ENCODE measurements around the gene KIRREL3.

Gene KIRREL3

DNA sequence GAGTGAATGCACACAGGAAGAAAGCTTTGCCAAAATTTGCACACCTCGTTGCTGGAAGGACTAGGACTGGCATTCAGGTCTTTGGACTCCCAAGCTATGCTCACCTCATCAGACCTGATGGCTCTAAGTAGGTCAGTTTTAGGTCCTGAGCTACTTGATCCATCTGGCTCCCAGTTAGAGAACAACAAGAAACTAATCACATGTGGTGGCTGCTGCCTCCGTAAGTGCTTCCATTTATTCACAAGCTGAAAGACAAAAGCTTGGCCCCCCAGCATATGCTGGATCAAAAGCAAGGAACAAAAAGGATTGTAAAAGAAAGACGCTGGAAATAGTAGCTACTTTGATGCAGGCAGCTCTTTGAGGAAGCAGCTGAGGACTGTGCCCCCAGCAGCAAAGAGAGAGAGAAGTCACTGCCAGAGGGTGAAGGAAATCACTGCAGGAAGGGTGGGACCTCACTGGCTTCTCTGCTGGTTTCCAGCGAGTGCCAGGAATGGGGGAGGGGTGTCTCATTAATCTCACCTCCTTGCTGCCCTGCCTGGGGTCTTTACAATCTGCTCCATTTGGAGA, 268.9 kb downstream of the KIRREL3 start:
- no peak overlapping the region for H3K9ac ChIP-seq (ENCODE audit: low read depth in 1 of 2, low read length in 2 of 2)
- H3K27me3 ChIP-seq (ENCODE audit: control insufficient read depth in 2 of 2, insufficient read depth in 2 of 2, low read length in 2 of 2), result no peaks in the 10 kb centered on the region
- no peak overlapping the region for H3K4me3 ChIP-seq (ENCODE audit: low read length in 2 of 2)
- no peak overlapping the region for H3K27ac ChIP-seq (ENCODE audit: low read depth in 2 of 2, low read length in 2 of 2)
- no peaks in the 10 kb centered on the region for H3K9me3 ChIP-seq (ENCODE audit: control insufficient read depth in 2 of 2, low read length in 2 of 2)
- H3K4me1 ChIP-seq (ENCODE audit: control insufficient read depth in 2 of 2, insufficient read depth in 2 of 2, low read length in 2 of 2), result no peaks in the 10 kb centered on the region
- no peaks in the 10 kb centered on the region for H3K36me3 ChIP-seq (ENCODE audit: control insufficient read depth in 2 of 2, insufficient read depth in 2 of 2, low read length in 2 of 2)

- H3K27ac ChIP-seq (ENCODE audit: low read depth in 2 of 2, low read length in 2 of 2), result no peak overlapping the region
Measured at GRCh38 chr11:126727381-126727780, 273.2 kb downstream of the KIRREL3 start.

GRCh38 chr11:126725521-126725920, 275.0 kb downstream of the KIRREL3 start:
- no peaks in the 10 kb centered on the region for H3K27me3 ChIP-seq (ENCODE audit: control insufficient read depth in 2 of 2, insufficient read depth in 2 of 2, low read length in 2 of 2)
- H3K4me1 ChIP-seq (ENCODE audit: control insufficient read depth in 2 of 2, insufficient read depth in 2 of 2, low read length in 2 of 2), result no peaks in the 10 kb centered on the region
- no peak overlapping the region for H3K27ac ChIP-seq (ENCODE audit: low read depth in 2 of 2, low read length in 2 of 2)
- no peaks in the 10 kb centered on the region for H3K36me3 ChIP-seq (ENCODE audit: control insufficient read depth in 2 of 2, insufficient read depth in 2 of 2, low read length in 2 of 2)
- no peak overlapping the region for H3K9ac ChIP-seq (ENCODE audit: low read depth in 1 of 2, low read length in 2 of 2)
- no peak overlapping the region for H3K4me3 ChIP-seq (ENCODE audit: low read length in 2 of 2)
- H3K9me3 ChIP-seq (ENCODE audit: control insufficient read depth in 2 of 2, low read length in 2 of 2), result no peaks in the 10 kb centered on the region

More at GRCh38 chr11:126727381-126727780, 273.2 kb downstream of the KIRREL3 start:
- H3K36me3 ChIP-seq (ENCODE audit: control insufficient read depth in 2 of 2, insufficient read depth in 2 of 2, low read length in 2 of 2), result no peaks in the 10 kb centered on the region
- H3K4me3 ChIP-seq (ENCODE audit: low read length in 2 of 2), result no peak overlapping the region
- no peak overlapping the region for H3K9ac ChIP-seq (ENCODE audit: low read depth in 1 of 2, low read length in 2 of 2)
- no peaks in the 10 kb centered on the region for H3K27me3 ChIP-seq (ENCODE audit: control insufficient read depth in 2 of 2, insufficient read depth in 2 of 2, low read length in 2 of 2)
- no peaks in the 10 kb centered on the region for H3K9me3 ChIP-seq (ENCODE audit: control insufficient read depth in 2 of 2, low read length in 2 of 2)
- no peaks in the 10 kb centered on the region for H3K4me1 ChIP-seq (ENCODE audit: control insufficient read depth in 2 of 2, insufficient read depth in 2 of 2, low read length in 2 of 2)

DNA sequence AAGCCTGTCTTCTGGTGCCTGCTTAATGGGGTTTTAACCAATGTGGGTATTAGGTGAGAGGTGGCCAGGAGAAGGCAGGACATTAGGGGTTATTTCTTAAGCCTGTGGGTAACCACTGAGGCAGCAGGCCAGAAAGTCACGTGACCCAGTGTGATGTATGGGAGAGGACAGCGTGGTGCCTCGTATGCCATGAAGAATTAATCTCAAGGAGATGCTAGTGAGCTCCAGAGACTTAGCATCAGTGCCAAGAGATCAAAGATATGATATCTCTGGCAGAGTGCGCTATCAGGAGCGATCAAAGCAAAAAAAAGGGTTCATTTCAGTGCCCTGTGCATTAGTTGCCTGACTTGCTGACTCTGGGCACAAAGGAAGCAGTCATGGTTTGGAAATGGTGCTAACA, 275.5 kb downstream of the KIRREL3 start:
- Histone ChIP-seq H3K27me3 (ENCODE audit: control insufficient read depth in 2 of 2, insufficient read depth in 2 of 2, low read length in 2 of 2) (no peaks in the 10 kb centered on the region), H3K36me3 (ENCODE audit: control insufficient read depth in 2 of 2, insufficient read depth in 2 of 2, low read length in 2 of 2) (no peaks in the 10 kb centered on the region), H3K9ac (ENCODE audit: low read depth in 1 of 2, low read length in 2 of 2) (no peak overlapping the region), H3K9me3 (ENCODE audit: control insufficient read depth in 2 of 2, low read length in 2 of 2) (no peaks in the 10 kb centered on the region), H3K27ac (ENCODE audit: low read depth in 2 of 2, low read length in 2 of 2) (no peak overlapping the region), H3K4me1 (ENCODE audit: control insufficient read depth in 2 of 2, insufficient read depth in 2 of 2, low read length in 2 of 2) (no peaks in the 10 kb centered on the region), H3K4me3 (ENCODE audit: low read length in 2 of 2) (no peak overlapping the region)

DNA sequence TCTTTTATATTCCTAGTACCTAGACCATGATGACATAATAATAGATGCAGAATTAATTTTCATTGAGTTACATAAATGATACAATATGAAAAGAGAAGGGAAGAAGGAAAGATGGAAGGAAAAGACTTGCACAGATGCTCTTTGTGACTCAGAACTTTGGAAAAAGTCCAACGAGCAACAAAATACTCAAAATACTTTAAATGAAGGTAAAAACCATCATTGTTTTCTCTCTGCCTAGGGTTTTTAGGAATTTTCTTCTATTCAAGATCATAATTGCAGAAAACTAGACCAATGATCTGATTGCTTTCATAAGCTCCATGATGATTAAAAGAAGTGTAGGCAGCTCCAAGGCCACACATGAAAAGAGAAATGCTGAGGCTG, 276.9 kb downstream of the KIRREL3 start:
- no peak overlapping the region for H3K9ac ChIP-seq (ENCODE audit: low read depth in 1 of 2, low read length in 2 of 2)
- H3K27me3 ChIP-seq (ENCODE audit: control insufficient read depth in 2 of 2, insufficient read depth in 2 of 2, low read length in 2 of 2), result no peaks in the 10 kb centered on the region
- no peak overlapping the region for H3K4me3 ChIP-seq (ENCODE audit: low read length in 2 of 2)
- H3K4me1 ChIP-seq (ENCODE audit: control insufficient read depth in 2 of 2, insufficient read depth in 2 of 2, low read length in 2 of 2), result no peaks in the 10 kb centered on the region
- no peaks in the 10 kb centered on the region for H3K9me3 ChIP-seq (ENCODE audit: control insufficient read depth in 2 of 2, low read length in 2 of 2)
- H3K27ac ChIP-seq (ENCODE audit: low read depth in 2 of 2, low read length in 2 of 2), result no peak overlapping the region
- H3K36me3 ChIP-seq (ENCODE audit: control insufficient read depth in 2 of 2, insufficient read depth in 2 of 2, low read length in 2 of 2), result no peaks in the 10 kb centered on the region

DNA sequence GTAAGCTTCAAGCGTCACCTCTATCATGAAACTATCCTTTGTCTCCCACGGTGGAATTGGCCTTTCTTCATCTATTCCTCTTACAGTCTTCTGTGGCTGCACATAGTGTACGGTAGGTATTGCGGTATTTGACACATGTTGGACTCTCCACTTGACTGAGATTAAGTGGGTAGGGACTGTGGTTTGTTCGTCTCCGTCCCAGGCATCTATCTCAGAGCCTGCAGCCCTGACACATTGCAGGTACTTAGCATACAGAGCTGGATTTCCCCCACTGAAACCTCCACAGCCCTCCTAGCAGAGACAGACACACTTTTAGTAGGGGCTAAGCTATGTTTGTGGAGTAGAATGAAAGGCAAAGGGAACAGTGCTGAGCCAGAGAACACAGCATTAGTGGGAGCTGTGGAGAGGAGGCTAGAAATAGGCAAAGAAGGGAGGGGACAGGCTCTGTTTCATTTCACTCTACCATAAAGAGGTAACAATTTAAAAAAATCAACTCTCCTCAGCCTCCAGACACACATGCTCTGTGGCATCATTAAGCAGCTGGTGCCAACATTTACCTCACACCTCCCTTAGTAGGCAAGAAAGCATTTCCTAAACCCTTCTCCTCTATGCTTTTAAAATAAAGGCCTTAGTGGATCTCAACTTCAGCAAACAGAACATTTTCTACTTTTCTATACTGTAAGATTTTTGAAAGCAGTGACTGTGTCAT, 277.5 kb downstream of the KIRREL3 start:
- H3K9ac ChIP-seq (ENCODE audit: low read depth in 1 of 2, low read length in 2 of 2), result no peak overlapping the region
- H3K36me3 ChIP-seq (ENCODE audit: control insufficient read depth in 2 of 2, insufficient read depth in 2 of 2, low read length in 2 of 2), result no peaks in the 10 kb centered on the region
- no peaks in the 10 kb centered on the region for H3K27me3 ChIP-seq (ENCODE audit: control insufficient read depth in 2 of 2, insufficient read depth in 2 of 2, low read length in 2 of 2)
- no peak overlapping the region for H3K27ac ChIP-seq (ENCODE audit: low read depth in 2 of 2, low read length in 2 of 2)
- H3K9me3 ChIP-seq (ENCODE audit: control insufficient read depth in 2 of 2, low read length in 2 of 2), result no peaks in the 10 kb centered on the region
- H3K4me3 ChIP-seq (ENCODE audit: low read length in 2 of 2), result no peak overlapping the region
- H3K4me1 ChIP-seq (ENCODE audit: control insufficient read depth in 2 of 2, insufficient read depth in 2 of 2, low read length in 2 of 2), result no peaks in the 10 kb centered on the region

- no peaks in the 10 kb centered on the region for H3K9me3 ChIP-seq (ENCODE audit: control insufficient read depth in 2 of 2, low read length in 2 of 2)
- no peaks in the 10 kb centered on the region for H3K4me1 ChIP-seq (ENCODE audit: control insufficient read depth in 2 of 2, insufficient read depth in 2 of 2, low read length in 2 of 2)
- H3K27me3 ChIP-seq (ENCODE audit: control insufficient read depth in 2 of 2, insufficient read depth in 2 of 2, low read length in 2 of 2), result peaks cover 0 to 3% of the 10 kb centered on the region in 2 donors
- H3K4me3 ChIP-seq (ENCODE audit: low read length in 2 of 2), result no peak overlapping the region
- no peak overlapping the region for H3K9ac ChIP-seq (ENCODE audit: low read depth in 1 of 2, low read length in 2 of 2)
- no peaks in the 10 kb centered on the region for H3K36me3 ChIP-seq (ENCODE audit: control insufficient read depth in 2 of 2, insufficient read depth in 2 of 2, low read length in 2 of 2)
- H3K27ac ChIP-seq (ENCODE audit: low read depth in 2 of 2, low read length in 2 of 2), result no peak overlapping the region
Measured at GRCh38 chr11:126722006-126722736, 278.4 kb downstream of the KIRREL3 start.

- H3K9ac ChIP-seq (ENCODE audit: low read depth in 1 of 2, low read length in 2 of 2), result no peak overlapping the region
- H3K4me1 ChIP-seq (ENCODE audit: control insufficient read depth in 2 of 2, insufficient read depth in 2 of 2, low read length in 2 of 2), result no peaks in the 10 kb centered on the region
- no peak overlapping the region for H3K27ac ChIP-seq (ENCODE audit: low read depth in 2 of 2, low read length in 2 of 2)
- H3K27me3 ChIP-seq (ENCODE audit: control insufficient read depth in 2 of 2, insufficient read depth in 2 of 2, low read length in 2 of 2), result peaks cover 2 to 3% of the 10 kb centered on the region in 2 donors
- H3K36me3 ChIP-seq (ENCODE audit: control insufficient read depth in 2 of 2, insufficient read depth in 2 of 2, low read length in 2 of 2), result no peaks in the 10 kb centered on the region
- no peaks in the 10 kb centered on the region for H3K9me3 ChIP-seq (ENCODE audit: control insufficient read depth in 2 of 2, low read length in 2 of 2)
- H3K4me3 ChIP-seq (ENCODE audit: low read length in 2 of 2), result no peak overlapping the region
Measured at GRCh38 chr11:126720539-126721235, 279.9 kb downstream of the KIRREL3 start.

DNA sequence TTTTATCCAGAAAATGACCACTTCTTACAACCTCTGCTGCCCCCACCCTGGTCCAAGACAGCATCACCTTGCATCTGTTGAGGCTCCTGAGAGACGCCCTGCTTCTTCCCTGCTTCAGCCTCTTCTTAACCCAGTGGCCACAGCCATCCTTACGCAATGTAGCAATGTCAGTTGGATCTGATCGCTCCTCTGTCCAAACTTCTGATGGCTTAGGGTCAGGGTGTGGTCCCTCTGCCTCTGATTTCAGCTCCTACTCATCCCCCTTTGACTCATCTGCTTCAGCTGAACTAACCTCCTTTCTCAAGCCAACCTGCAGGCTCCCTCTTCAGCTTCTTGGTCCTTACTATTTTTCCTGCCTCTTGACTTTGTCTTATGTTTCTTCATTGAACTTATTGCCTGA, 280.8 kb downstream of the KIRREL3 start:
- Histone ChIP-seq H3K9me3 (ENCODE audit: control insufficient read depth in 2 of 2, low read length in 2 of 2) (no peaks in the 10 kb centered on the region), H3K9ac (ENCODE audit: low read depth in 1 of 2, low read length in 2 of 2) (no peak overlapping the region), H3K4me3 (ENCODE audit: low read length in 2 of 2) (no peak overlapping the region), H3K27ac (ENCODE audit: low read depth in 2 of 2, low read length in 2 of 2) (no peak overlapping the region), H3K27me3 (ENCODE audit: control insufficient read depth in 2 of 2, insufficient read depth in 2 of 2, low read length in 2 of 2) (peaks cover 2 to 3% of the 10 kb centered on the region in 2 donors), H3K4me1 (ENCODE audit: control insufficient read depth in 2 of 2, insufficient read depth in 2 of 2, low read length in 2 of 2) (no peaks in the 10 kb centered on the region), H3K36me3 (ENCODE audit: control insufficient read depth in 2 of 2, insufficient read depth in 2 of 2, low read length in 2 of 2) (no peaks in the 10 kb centered on the region)

GRCh38 chr11:126718276-126718675, 282.3 kb downstream of the KIRREL3 start:
- no peak overlapping the region for H3K9ac ChIP-seq (ENCODE audit: low read depth in 1 of 2, low read length in 2 of 2)
- no peak overlapping the region for H3K27ac ChIP-seq (ENCODE audit: low read depth in 2 of 2, low read length in 2 of 2)
- H3K4me3 ChIP-seq (ENCODE audit: low read length in 2 of 2), result no peak overlapping the region
- H3K4me1 ChIP-seq (ENCODE audit: control insufficient read depth in 2 of 2, insufficient read depth in 2 of 2, low read length in 2 of 2), result no peaks in the 10 kb centered on the region
- peaks cover 2 to 3% of the 10 kb centered on the region in 2 donors for H3K27me3 ChIP-seq (ENCODE audit: control insufficient read depth in 2 of 2, insufficient read depth in 2 of 2, low read length in 2 of 2)
- no peaks in the 10 kb centered on the region for H3K36me3 ChIP-seq (ENCODE audit: control insufficient read depth in 2 of 2, insufficient read depth in 2 of 2, low read length in 2 of 2)
- no peaks in the 10 kb centered on the region for H3K9me3 ChIP-seq (ENCODE audit: control insufficient read depth in 2 of 2, low read length in 2 of 2)
